ENCODE data around the gene UBA5. TPM values are rescaled to one million over a fixed set of nuclear protein-coding genes. Genes with fewer than 3 reads are reported as not detected.
"Not testable (repeated sequence)": the region's sequence is repeated elsewhere in the genome, so short reads cannot be mapped to it uniquely, and the experiment has no call there.

Gene UBA5
- total RNA-seq, 2 experiments from 2014 or later = 40.8 to 40.9 TPM

DNA sequence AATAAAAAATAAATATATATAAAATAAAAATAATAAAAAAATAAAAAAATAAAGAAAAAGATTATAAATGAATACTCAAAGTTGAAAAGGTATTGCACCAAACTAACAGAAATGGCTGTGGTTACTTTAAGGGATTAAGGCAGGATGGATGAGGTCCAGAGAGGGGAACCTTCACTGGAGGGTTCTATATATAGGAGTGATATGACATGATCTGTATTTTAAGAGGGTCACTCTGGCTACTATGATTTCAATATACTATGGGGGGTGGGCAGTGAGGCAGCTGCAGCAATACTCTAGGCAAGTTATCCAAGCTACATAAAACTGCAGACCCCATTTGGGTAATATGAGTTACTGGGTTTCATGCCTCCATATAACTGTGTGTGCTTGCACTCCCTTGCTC, 25.1 kb upstream of the UBA5 start:
- CTCF ChIA-PET = interaction anchor here (0.6 to 1.8 kb wide), 2 partner anchors 101 to 150 kb away, joined by 3 to 6 read pairs; no protein-coding TSS in a partner anchor
- H3K4me3 Mint-ChIP-seq = no peak overlapping the region

DNA sequence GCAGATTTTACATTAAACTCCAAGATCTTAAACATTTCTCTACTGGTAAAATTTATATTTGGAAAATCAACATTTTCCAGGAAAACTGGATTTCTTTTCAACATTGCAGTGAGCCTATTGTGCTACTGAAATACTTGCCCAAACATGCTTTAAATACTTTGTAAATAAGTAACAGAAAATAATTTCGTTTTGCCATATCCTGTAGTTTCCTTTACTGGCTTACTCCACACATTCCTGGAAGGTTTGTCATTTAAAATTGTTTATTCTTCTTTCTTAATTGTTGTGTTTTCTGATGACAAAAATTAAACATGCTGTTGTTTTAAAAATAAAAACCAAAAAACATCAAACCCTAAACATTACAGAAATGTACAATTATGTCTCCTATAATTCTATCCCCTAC, 22.5 kb upstream of the UBA5 start:
- intact Hi-C loops (cut with micrococcal nuclease) = no loop called here
- Mint-ChIP-seq H3K4me3 (no peak overlapping the region), H3K27ac (no peak overlapping the region), H3K9me3 (no peaks in the 10 kb centered on the region), H3K36me3 (ENCODE audit: low read depth) (peaks cover 27% of the 10 kb centered on the region), H3K27me3 (ENCODE audit: low read depth) (no peaks in the 10 kb centered on the region), H3K4me1 (ENCODE audit: low read depth) (no peaks in the 10 kb centered on the region)
- no peak for DNase-seq
- CTCF ChIA-PET = interaction anchor here (6.4 kb wide), 1 partner anchor 102 kb away, joined by 98 read pairs; no protein-coding TSS in a partner anchor

More for the DNA sequence above, 25.1 kb upstream of the UBA5 start:
- Mint-ChIP-seq H3K27ac (no peak overlapping the region), H3K4me1 (ENCODE audit: low read depth) (peaks cover 1% of the 10 kb centered on the region), H3K36me3 (ENCODE audit: low read depth) (peaks cover 23% of the 10 kb centered on the region), H3K9me3 (no peaks in the 10 kb centered on the region), H3K27me3 (ENCODE audit: low read depth) (no peaks in the 10 kb centered on the region)
- DNase-seq = no peak
- intact Hi-C loops (cut with micrococcal nuclease) = no loop called here

DNA sequence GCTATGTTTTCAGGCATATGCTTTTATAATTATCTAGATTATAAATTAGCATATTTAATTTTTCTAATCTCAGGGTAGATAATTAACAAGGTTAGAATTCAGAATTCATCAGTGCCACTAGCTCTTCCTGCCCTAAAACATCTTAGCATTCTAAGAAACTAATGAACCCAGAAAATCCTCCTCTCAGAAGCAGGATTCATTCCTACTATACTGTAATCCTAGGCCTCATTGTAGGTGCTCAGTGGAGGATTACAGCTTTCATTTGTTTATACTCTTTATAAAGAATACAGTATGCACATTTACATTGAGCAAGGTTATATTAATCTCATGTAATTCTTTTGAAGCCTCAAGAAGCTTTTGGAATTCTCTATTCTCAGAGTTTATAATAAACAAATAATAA, 21.4 kb upstream of the UBA5 start:
- H3K4me1 Mint-ChIP-seq (ENCODE audit: low read depth) = no peaks in the 10 kb centered on the region
- H3K9me3 Mint-ChIP-seq = no peaks in the 10 kb centered on the region
- intact Hi-C loops (cut with micrococcal nuclease) = no loop called here
- DNase-seq = no peak
- no peak overlapping the region for H3K27ac Mint-ChIP-seq
- no peak overlapping the region for H3K4me3 Mint-ChIP-seq
- peaks cover 27% of the 10 kb centered on the region for H3K36me3 Mint-ChIP-seq (ENCODE audit: low read depth)
- CTCF ChIA-PET = interaction anchor here (0.7 to 6.4 kb wide), 3 partner anchors 103 to 730 kb away, joined by 3 to 98 read pairs (median 3); no protein-coding TSS in a partner anchor
- H3K27me3 Mint-ChIP-seq (ENCODE audit: low read depth) = no peaks in the 10 kb centered on the region

DNA sequence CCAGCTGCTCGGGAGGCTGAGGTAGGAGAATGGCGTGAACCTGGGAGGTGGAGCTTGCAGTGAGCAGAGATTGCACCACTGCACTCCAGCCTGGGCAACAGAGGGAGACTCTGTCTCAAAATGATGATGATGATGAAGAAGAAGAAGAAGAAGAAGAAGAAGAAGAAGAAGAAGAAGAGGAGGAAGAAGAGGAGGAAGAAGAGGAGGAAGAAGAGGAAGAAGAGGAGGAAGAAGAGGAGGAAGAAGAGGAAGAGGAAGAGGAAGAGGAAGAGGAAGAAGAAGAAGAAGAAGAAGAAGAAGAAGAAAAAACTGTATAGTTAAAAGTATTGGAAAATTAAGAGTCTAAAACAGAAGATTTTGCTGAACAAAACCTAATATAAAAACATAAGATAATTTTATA, 18.7 kb upstream of the UBA5 start:
- not testable (repeated sequence) for H3K4me3 Mint-ChIP-seq; H3K4me1 Mint-ChIP-seq (ENCODE audit: low read depth); H3K27me3 Mint-ChIP-seq (ENCODE audit: low read depth); H3K9me3 Mint-ChIP-seq; DNase-seq; H3K27ac Mint-ChIP-seq
- peaks cover 16% of the 10 kb centered on the region for H3K36me3 Mint-ChIP-seq (ENCODE audit: low read depth)
- CTCF ChIA-PET = interaction anchor here (0.8 to 6.4 kb wide), 8 partner anchors 16 to 289 kb away, joined by 3 to 98 read pairs (median 4); no protein-coding TSS in a partner anchor
- intact Hi-C loops (cut with micrococcal nuclease) = loop anchor here (5.0 kb wide), 1 partner anchor 224 kb away; the partner anchor contains the start of gene DNAJC13

DNA sequence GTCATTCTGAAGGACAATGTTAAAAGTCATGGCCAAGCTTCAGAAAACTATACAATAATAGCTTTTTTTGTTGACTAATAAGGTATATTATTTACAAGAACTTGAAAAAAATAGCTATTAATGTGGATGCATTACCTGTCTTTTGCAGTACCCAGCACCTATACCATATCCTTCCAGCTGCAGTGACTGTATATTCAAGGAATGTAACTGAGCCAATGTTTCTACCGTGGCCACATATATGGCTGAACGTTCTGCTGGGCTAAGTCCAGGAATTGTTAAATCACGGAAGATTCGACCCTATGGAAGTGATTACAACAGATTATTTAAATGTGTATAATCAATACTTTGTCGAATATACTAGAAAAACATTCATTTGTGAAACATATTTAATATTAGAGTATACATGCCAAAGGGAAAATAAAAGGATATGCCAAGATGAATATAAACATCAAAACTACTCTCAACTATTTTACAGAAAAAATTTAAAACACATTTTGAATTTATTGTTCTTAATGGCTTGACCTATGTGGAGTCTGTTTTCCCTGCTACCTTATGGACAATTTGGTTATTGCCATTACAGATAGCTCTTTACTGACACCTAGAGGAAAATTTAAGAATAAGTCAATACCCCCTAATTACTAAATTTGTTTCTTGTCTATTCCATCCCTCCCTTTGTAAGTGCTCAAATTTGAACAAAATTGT, 18.1 kb upstream of the UBA5 start:
- peaks cover 3% of the 10 kb centered on the region for H3K4me1 Mint-ChIP-seq (ENCODE audit: low read depth)
- CTCF ChIA-PET = interaction anchor here (0.8 to 6.4 kb wide), 15 partner anchors 11 to 290 kb away, joined by 3 to 98 read pairs (median 4); no protein-coding TSS in a partner anchor
- DNase-seq = no peak
- peaks cover 16% of the 10 kb centered on the region for H3K36me3 Mint-ChIP-seq (ENCODE audit: low read depth)
- no peak overlapping the region for H3K4me3 Mint-ChIP-seq
- H3K9me3 Mint-ChIP-seq = no peaks in the 10 kb centered on the region
- intact Hi-C loops (cut with micrococcal nuclease) = loop anchor here (1.0 to 5.0 kb wide), 3 partner anchors 106 to 290 kb away; partner anchors contain the start of gene DNAJC13
- H3K27ac Mint-ChIP-seq = no peak overlapping the region
- H3K27me3 Mint-ChIP-seq (ENCODE audit: low read depth) = no peaks in the 10 kb centered on the region

DNA sequence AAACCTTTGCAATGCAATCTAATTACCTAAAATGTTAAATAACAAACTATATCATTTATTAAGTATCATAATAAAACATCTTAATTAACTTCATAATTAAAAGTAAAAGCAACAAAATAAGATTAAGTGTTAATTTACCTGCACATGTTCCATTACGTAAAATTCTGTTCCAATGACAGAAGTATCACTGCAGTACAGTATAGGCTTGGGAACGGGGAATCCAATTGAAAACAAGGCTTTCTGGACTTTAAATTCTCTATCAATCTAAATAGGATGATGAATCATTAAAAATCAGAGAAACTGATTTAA, 17.6 kb upstream of the UBA5 start:
- H3K9me3 Mint-ChIP-seq = no peaks in the 10 kb centered on the region
- intact Hi-C loops (cut with micrococcal nuclease) = loop anchor here (1.0 to 5.0 kb wide), 3 partner anchors 106 to 290 kb away; partner anchors contain the start of gene DNAJC13
- CTCF ChIA-PET = interaction anchor here (0.7 to 6.4 kb wide), 14 partner anchors 11 to 299 kb away, joined by 3 to 98 read pairs (median 4); no protein-coding TSS in a partner anchor
- no peak overlapping the region for H3K4me3 Mint-ChIP-seq
- no peaks in the 10 kb centered on the region for H3K27me3 Mint-ChIP-seq (ENCODE audit: low read depth)
- DNase-seq = no peak
- H3K4me1 Mint-ChIP-seq (ENCODE audit: low read depth) = peaks cover 3% of the 10 kb centered on the region
- H3K27ac Mint-ChIP-seq = no peak overlapping the region
- H3K36me3 Mint-ChIP-seq (ENCODE audit: low read depth) = peaks cover 13% of the 10 kb centered on the region

DNA sequence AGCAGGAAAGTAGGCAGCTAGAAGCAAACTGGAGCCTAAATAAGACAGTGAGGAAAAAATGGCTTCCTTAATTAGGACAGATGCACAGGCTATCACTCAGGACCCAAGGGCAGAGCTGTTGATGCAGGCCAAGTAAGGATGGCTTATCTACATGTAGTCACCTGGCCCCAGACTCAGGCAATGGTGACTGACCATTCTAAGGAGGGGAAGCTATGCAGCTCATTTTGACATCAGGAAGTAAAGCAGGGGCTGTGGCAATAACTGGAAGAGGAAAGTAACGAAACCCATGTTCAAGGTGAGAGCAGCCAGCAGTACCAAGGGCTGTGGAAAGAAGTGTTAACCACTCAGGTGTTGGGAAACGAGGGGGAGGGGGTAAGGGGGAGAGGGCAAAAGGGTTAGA, 16.8 kb upstream of the UBA5 start:
- H3K36me3 Mint-ChIP-seq (ENCODE audit: low read depth) = peaks cover 12% of the 10 kb centered on the region
- H3K9me3 Mint-ChIP-seq = no peaks in the 10 kb centered on the region
- CTCF ChIA-PET = interaction anchor here (0.6 to 6.4 kb wide), 13 partner anchors 9 to 300 kb away, joined by 3 to 98 read pairs (median 3); no protein-coding TSS in a partner anchor
- DNase-seq = no peak
- intact Hi-C loops (cut with micrococcal nuclease) = loop anchor here (5.0 kb wide), 1 partner anchor 226 kb away; the partner anchor contains the start of gene DNAJC13
- H3K27ac Mint-ChIP-seq = no peak overlapping the region
- H3K4me1 Mint-ChIP-seq (ENCODE audit: low read depth) = peaks cover 3% of the 10 kb centered on the region
- H3K4me3 Mint-ChIP-seq = no peak overlapping the region
- no peaks in the 10 kb centered on the region for H3K27me3 Mint-ChIP-seq (ENCODE audit: low read depth)

DNA sequence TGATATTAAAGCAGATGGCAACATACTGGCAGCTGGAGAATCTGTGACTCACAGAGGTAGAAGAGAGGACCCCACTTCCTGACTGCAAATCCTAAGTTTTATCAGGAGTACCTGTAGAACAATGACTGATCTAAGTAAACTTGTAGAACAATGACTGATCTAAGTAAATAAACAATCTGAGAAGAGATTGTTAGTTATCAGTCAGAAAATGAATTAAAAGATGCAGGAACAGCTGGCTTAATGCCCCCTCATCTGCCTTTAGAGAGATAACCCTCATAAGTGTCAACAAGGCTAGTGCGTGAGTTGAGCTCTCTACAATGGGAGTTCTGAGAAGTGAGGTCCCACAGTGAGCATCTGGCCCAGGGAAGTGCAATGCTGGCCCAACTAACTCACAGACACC, 15.1 kb upstream of the UBA5 start:
- DNase-seq = no peak
- intact Hi-C loops (cut with micrococcal nuclease) = no loop called here
- Mint-ChIP-seq H3K4me3 (no peak overlapping the region), H3K36me3 (ENCODE audit: low read depth) (peaks cover 5% of the 10 kb centered on the region), H3K27ac (no peak overlapping the region), H3K9me3 (no peaks in the 10 kb centered on the region), H3K4me1 (ENCODE audit: low read depth) (peaks cover 3% of the 10 kb centered on the region), H3K27me3 (ENCODE audit: low read depth) (no peaks in the 10 kb centered on the region)
- CTCF ChIA-PET = interaction anchor here (0.7 to 2.3 kb wide), 4 partner anchors 10 to 109 kb away, joined by 3 to 11 read pairs (median 3); no protein-coding TSS in a partner anchor

DNA sequence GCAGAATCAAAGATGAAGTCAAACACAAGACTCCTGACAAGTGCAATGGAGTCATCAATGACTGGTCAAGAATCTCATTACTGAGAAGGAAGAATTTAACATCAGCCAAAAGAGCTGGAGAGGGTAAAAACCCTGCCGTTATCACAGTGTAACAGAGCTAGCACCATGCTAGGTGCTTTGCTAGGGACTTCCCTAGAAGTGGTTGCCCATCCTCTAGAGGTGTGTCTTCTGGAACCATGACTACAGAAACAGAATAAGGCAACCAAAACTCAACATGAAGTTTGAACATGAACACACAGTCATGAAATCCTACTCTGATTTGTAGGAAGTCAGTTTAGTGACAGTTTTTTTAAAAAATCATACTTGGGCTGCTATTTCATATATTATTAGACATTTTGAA, 10.0 kb upstream of the UBA5 start:
- peaks cover 2% of the 10 kb centered on the region for H3K4me1 Mint-ChIP-seq (ENCODE audit: low read depth)
- peaks cover 2% of the 10 kb centered on the region for H3K36me3 Mint-ChIP-seq (ENCODE audit: low read depth)
- no peaks in the 10 kb centered on the region for H3K9me3 Mint-ChIP-seq
- CTCF ChIA-PET = interaction anchor here (1.3 kb wide), 1 partner anchor 114 kb away, joined by 7 read pairs; no protein-coding TSS in a partner anchor
- no peak for DNase-seq
- intact Hi-C loops (cut with micrococcal nuclease) = loop anchor here (10.0 kb wide), 2 partner anchors 385 to 775 kb away; partner anchors contain the start of gene TMEM108
- H3K27ac Mint-ChIP-seq = no peak overlapping the region
- no peaks in the 10 kb centered on the region for H3K27me3 Mint-ChIP-seq (ENCODE audit: low read depth)
- no peak overlapping the region for H3K4me3 Mint-ChIP-seq

DNA sequence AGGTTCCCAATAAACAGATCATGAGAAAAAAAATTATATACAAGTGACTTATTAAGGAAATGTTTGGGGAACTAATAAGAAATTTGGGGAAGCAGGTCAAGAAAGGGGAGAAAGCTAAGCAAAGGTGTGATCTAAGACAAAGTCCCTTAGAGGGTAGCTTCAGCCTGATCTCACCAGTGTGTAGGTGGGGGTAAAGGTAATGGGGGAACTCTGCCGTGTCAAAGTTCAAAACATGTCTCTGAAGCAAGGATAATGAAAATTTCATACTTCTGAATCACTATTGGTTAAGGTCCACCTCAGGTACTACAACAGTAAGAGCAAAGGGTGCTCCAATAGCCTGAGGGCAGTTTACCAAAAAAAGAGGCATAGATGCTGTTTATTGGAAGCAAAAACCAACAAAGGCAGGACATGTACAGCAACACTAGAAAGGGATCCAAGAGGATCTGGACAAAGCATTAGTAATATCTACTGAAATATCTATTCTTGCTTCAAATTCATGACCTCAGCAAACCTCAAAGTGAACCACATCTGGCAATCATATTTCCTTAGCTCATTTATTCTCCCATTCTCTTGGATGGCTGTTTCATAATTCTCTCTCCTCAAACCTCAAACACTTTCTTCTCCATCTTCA, 7.4 kb upstream of the UBA5 start:
- no peak overlapping the region for H3K4me3 Mint-ChIP-seq
- CTCF ChIA-PET = interaction anchor here (0.6 to 1.7 kb wide), 4 partner anchors 11 to 1001 kb away, joined by 3 read pairs; no protein-coding TSS in a partner anchor
- DNase-seq = no peak
- H3K9me3 Mint-ChIP-seq = no peaks in the 10 kb centered on the region
- peaks cover 15% of the 10 kb centered on the region for H3K4me1 Mint-ChIP-seq (ENCODE audit: low read depth)
- H3K27me3 Mint-ChIP-seq (ENCODE audit: low read depth) = no peaks in the 10 kb centered on the region
- H3K27ac Mint-ChIP-seq = no peak overlapping the region
- intact Hi-C loops (cut with micrococcal nuclease) = loop anchor here (10.0 kb wide), 2 partner anchors 382 to 772 kb away; partner anchors contain the start of gene TMEM108
- H3K36me3 Mint-ChIP-seq (ENCODE audit: low read depth) = no peaks in the 10 kb centered on the region

DNA sequence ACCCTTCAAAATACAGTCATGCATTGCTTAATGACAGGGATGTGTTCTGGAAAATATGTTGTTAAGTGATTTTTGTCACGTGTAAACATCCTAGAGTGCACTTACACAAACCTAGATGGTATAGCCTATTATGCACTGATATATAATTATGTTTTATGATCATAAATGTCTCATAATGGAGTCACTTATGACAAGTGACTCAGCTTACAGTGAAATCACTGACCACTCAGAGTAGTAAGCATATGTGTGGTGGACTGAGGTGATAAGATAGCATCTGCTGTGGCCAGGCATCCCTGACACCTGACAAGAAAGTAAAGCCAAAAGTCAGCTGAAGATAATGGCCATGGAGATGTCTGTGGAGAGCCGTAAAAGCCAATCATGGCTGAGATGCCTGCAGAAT, 5.9 kb upstream of the UBA5 start:
- no peak for DNase-seq

DNA sequence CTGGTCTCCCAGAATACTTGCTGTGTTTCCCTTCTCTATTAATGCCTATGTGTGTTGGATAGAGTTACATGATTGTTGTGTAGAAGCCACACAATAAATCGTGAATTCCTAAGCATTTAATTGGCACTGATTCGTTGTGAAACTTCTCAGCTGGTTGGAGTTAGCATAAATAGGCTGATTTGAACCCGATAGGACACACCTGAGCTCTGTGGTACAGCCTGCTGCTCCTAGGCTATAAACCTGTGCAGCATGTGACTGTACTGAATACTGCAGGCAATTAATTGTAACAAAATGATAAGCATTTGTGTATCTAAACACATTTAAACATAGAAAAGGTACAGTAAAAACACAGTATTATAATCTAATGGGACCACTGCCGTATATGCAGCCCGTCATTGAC, 5.4 kb upstream of the UBA5 start:
- intact Hi-C loops (cut with micrococcal nuclease) = loop anchor here (5.0 to 10.0 kb wide), 3 partner anchors 302 to 770 kb away; partner anchors contain the start of gene TMEM108
- no peak for DNase-seq
- Mint-ChIP-seq H3K4me3 (no peak overlapping the region), H3K27me3 (ENCODE audit: low read depth) (no peaks in the 10 kb centered on the region), H3K9me3 (no peaks in the 10 kb centered on the region), H3K27ac (no peak overlapping the region), H3K36me3 (ENCODE audit: low read depth) (no peaks in the 10 kb centered on the region), H3K4me1 (ENCODE audit: low read depth) (peaks cover 23% of the 10 kb centered on the region)
- CTCF ChIA-PET = interaction anchor here (0.9 to 1.1 kb wide), 2 partner anchors 9 to 12 kb away, joined by 3 read pairs; no protein-coding TSS in a partner anchor

More for the DNA sequence above, 5.9 kb upstream of the UBA5 start:
- no peaks in the 10 kb centered on the region for H3K9me3 Mint-ChIP-seq
- no peak overlapping the region for H3K27ac Mint-ChIP-seq
- no peaks in the 10 kb centered on the region for H3K27me3 Mint-ChIP-seq (ENCODE audit: low read depth)
- H3K4me3 Mint-ChIP-seq = no peak overlapping the region
- intact Hi-C loops (cut with micrococcal nuclease) = loop anchor here (10.0 kb wide), 2 partner anchors 381 to 771 kb away; partner anchors contain the start of gene TMEM108
- no peaks in the 10 kb centered on the region for H3K36me3 Mint-ChIP-seq (ENCODE audit: low read depth)
- H3K4me1 Mint-ChIP-seq (ENCODE audit: low read depth) = peaks cover 23% of the 10 kb centered on the region
- CTCF ChIA-PET = interaction anchor here (0.8 to 0.9 kb wide), 2 partner anchors 9 to 118 kb away, joined by 3 read pairs; no protein-coding TSS in a partner anchor
